Neural crest cell (in vitro differentiated cells): ENCODE results near the gene DNAJA1. TPM values are rescaled to one million over a fixed set of nuclear protein-coding genes. Genes with fewer than 3 reads are reported as not detected.

Source experiments
- total RNA-seq: library from RNA; stranded (reverse); gene quantifications from 2 replicates; pipeline ENCODE4 v1.2.1, GENCODE V29; 2021

DNAJA1 gene
- total RNA-seq, 1 donor from 2014 or later, result 252 TPM

Other genes starting within 250 kb of the DNAJA1 start
- 0.57 and 0.72 TPM in 2 replicates for gene TMEM215, start 241.7 kb upstream of the DNAJA1 start, total RNA-seq
- 38.7 and 40.0 TPM in 2 replicates for gene APTX, start 23.6 kb upstream of the DNAJA1 start, total RNA-seq
- gene SMU1, start 51.4 kb downstream of the DNAJA1 start, total RNA-seq, result 30.1 and 30.5 TPM in 2 replicates
- 17.8 and 17.9 TPM in 2 replicates for gene B4GALT1, start 142.1 kb downstream of the DNAJA1 start, total RNA-seq
- not detected in 2 replicates for gene SPINK4, start 214.9 kb downstream of the DNAJA1 start, total RNA-seq
- gene BAG1, start 239.4 kb downstream of the DNAJA1 start, total RNA-seq, result 97.5 and 106 TPM in 2 replicates
- gene CHMP5, start 239.8 kb downstream of the DNAJA1 start, total RNA-seq, result 41.2 and 44.2 TPM in 2 replicates